Stimulated activated CD8-positive, alpha-beta memory T cell treated with anti-CD3 and anti-CD28 coated beads, Interleukin-7, amount 100 ng/mL, for 1 hour (primary cell): Measurements from ENCODE around the gene TOX2.

Source experiments
- DNase-seq, 2 donors: peaks; one replicate each; pipeline ENCODE4 v3.0.0-alpha.2; 2020; ENCODE audit warnings: low read depth in 2 of 2

TOX2 gene

GRCh38 chr20:43914311-43915210 is at the start of gene TOX2:
Gene TOX2, plus strand, starts transcription at chr20:43914852. Its CDS starts 40 bp downstream, at chr20:43914892.
- peak in 1 of 2 donors; percentile 6 for DNase-seq

GRCh38 chr20:43868091-43868490 is 46.6 kb upstream of the TOX2 start:
- no peak for DNase-seq

- DNase-seq, result no peak
Measured at GRCh38 chr20:43870484-43870883, 44.2 kb upstream of the TOX2 start.

GRCh38 chr20:43878776-43879175 is 35.9 kb upstream of the TOX2 start:
- DNase-seq, result no peak

GRCh38 chr20:43893930-43894329 is 20.7 kb upstream of the TOX2 start:
- DNase-seq, result no peak

- no peak for DNase-seq
Measured at GRCh38 chr20:43894491-43894890, 20.2 kb upstream of the TOX2 start.

GRCh38 chr20:43895235-43895634 is 19.4 kb upstream of the TOX2 start:
- no peak for DNase-seq

GRCh38 chr20:43899274-43900120 is 15.2 kb upstream of the TOX2 start:
- no peak for DNase-seq

GRCh38 chr20:43900121-43900466 is 14.6 kb upstream of the TOX2 start:
- DNase-seq, result no peak

- DNase-seq, result no peak
Measured at GRCh38 chr20:43900496-43900895, 14.2 kb upstream of the TOX2 start.

- no peak for DNase-seq
Measured at GRCh38 chr20:43901296-43901695, 13.4 kb upstream of the TOX2 start.

- no peak for DNase-seq
Measured at GRCh38 chr20:43903953-43904826, 10.5 kb upstream of the TOX2 start.

GRCh38 chr20:43904827-43905177 is 9.8 kb upstream of the TOX2 start:
- no peak for DNase-seq

GRCh38 chr20:43906505-43907034 is 8.1 kb upstream of the TOX2 start:
- DNase-seq, result no peak

- no peak for DNase-seq
Measured at GRCh38 chr20:43909211-43909610, 5.4 kb upstream of the TOX2 start.

- no peak for DNase-seq
Measured at GRCh38 chr20:43909720-43910119, 4.9 kb upstream of the TOX2 start.

- no peak for DNase-seq
Measured at GRCh38 chr20:43910564-43910963, 4.1 kb upstream of the TOX2 start.

- DNase-seq, result no peak
Measured at GRCh38 chr20:43911066-43911465, 3.6 kb upstream of the TOX2 start.

GRCh38 chr20:43913291-43914025 is 1.2 kb upstream of the TOX2 start:
- DNase-seq, result no peak

- DNase-seq, result peak in 1 of 2 donors; percentile 17
Measured at GRCh38 chr20:43915211-43916072, 790 bp downstream of the TOX2 start.
